GM12873 (cell line): ENCODE measurements around the gene HACD2.

ENCODE experiments used
- CTCF ChIP-seq: IDR thresholded peaks from 2 replicates; pipeline ENCODE4 v1.5.1; 2012; ENCODE audit warnings: low read depth, mild to moderate bottlenecking, moderate library complexity, low read length, control low read depth; ENCODE audit not compliant: insufficient read depth; ENCODE audit errors: missing control alignments

HACD2 gene

GRCh38 chr3:123627673-123628670 lies 43.1 kb upstream of the HACD2 start:
- TF ChIP-seq CTCF, result no peak

GRCh38 chr3:123626881-123627280 lies 42.0 kb upstream of the HACD2 start:
- no peak for TF ChIP-seq CTCF

GRCh38 chr3:123624302-123624701 lies 39.4 kb upstream of the HACD2 start:
- TF ChIP-seq CTCF, result no peak

GRCh38 chr3:123623346-123623880 lies 38.6 kb upstream of the HACD2 start:
- no peak for TF ChIP-seq CTCF

GRCh38 chr3:123622766-123623165 lies 37.9 kb upstream of the HACD2 start:
- no peak for TF ChIP-seq CTCF

GRCh38 chr3:123621850-123622189 lies 37.0 kb upstream of the HACD2 start:
- TF ChIP-seq CTCF, result no peak

- TF ChIP-seq CTCF, result no peak
Measured at GRCh38 chr3:123621186-123621849, 36.5 kb upstream of the HACD2 start.
